NCI-H2029 treated with DMSO at 0.1 percent for 48 hours (cell line): Measurements from ENCODE around the gene GAS7.

ENCODE experiments used
- DNase-seq: peaks from one replicate; lab custom pipeline; 2025; lab: John Stamatoyannopoulos, UW

GAS7 gene

GRCh38 chr17:10046786-10047785 lies 151.3 kb downstream of the GAS7 start:
- DNase-seq, result no peak

GRCh38 chr17:10045871-10046658 lies 152.3 kb downstream of the GAS7 start:
- DNase-seq, result no peak

- no peak for DNase-seq
Observed at GRCh38 chr17:10042589-10043244, 155.7 kb downstream of the GAS7 start.

GRCh38 chr17:10041916-10042588 lies 156.4 kb downstream of the GAS7 start:
- DNase-seq, result no peak

- DNase-seq, result no peak
Observed at GRCh38 chr17:10041287-10041612, 157.2 kb downstream of the GAS7 start.

GRCh38 chr17:10036511-10037061 lies 161.8 kb downstream of the GAS7 start:
- no peak for DNase-seq

GRCh38 chr17:10035885-10036284 lies 162.5 kb downstream of the GAS7 start:
- DNase-seq, result no peak

- DNase-seq, result no peak
Observed at GRCh38 chr17:10034719-10035475, 163.5 kb downstream of the GAS7 start.

GRCh38 chr17:10033959-10034358 lies 164.4 kb downstream of the GAS7 start:
- no peak for DNase-seq

- DNase-seq, result no peak
Observed at GRCh38 chr17:10033449-10033848, 165.0 kb downstream of the GAS7 start.

- no peak for DNase-seq
Observed at GRCh38 chr17:10032118-10032852, 166.1 kb downstream of the GAS7 start.

GRCh38 chr17:10031606-10032005 lies 166.8 kb downstream of the GAS7 start:
- DNase-seq, result no peak

GRCh38 chr17:10031127-10031526 lies 167.3 kb downstream of the GAS7 start:
- no peak for DNase-seq

- DNase-seq, result no peak
Observed at GRCh38 chr17:10029129-10029528, 169.3 kb downstream of the GAS7 start.

- no peak for DNase-seq
Observed at GRCh38 chr17:10025976-10026901, 172.2 kb downstream of the GAS7 start.

- no peak for DNase-seq
Observed at GRCh38 chr17:10025224-10025623, 173.2 kb downstream of the GAS7 start.

GRCh38 chr17:10022416-10022815 lies 176.0 kb downstream of the GAS7 start:
- DNase-seq, result no peak

- DNase-seq, result no peak
Observed at GRCh38 chr17:10021272-10021984, 177.0 kb downstream of the GAS7 start.
